Jurkat, Clone E6-1 (cell line): ENCODE measurements around the gene IDH1.
A peak's percentile ranks its signal among the peaks of the same experiment; 100 is the strongest.
"Not testable (repeated sequence)": the region's sequence is repeated elsewhere in the genome, so short reads cannot be mapped to it uniquely, and the experiment has no call there.

Source experiments
- DNase-seq: peaks from one replicate; pipeline ENCODE4 v3.0.0-alpha.2; 2011; ENCODE audit warnings: low read depth, low spot score
- H3K4me3 ChIP-seq: 2 replicates; pipeline ENCODE4 v1.5.1; 2011; ENCODE audit warnings: mild to moderate bottlenecking, low read length, control low read depth, moderate library complexity

Gene IDH1

DNA sequence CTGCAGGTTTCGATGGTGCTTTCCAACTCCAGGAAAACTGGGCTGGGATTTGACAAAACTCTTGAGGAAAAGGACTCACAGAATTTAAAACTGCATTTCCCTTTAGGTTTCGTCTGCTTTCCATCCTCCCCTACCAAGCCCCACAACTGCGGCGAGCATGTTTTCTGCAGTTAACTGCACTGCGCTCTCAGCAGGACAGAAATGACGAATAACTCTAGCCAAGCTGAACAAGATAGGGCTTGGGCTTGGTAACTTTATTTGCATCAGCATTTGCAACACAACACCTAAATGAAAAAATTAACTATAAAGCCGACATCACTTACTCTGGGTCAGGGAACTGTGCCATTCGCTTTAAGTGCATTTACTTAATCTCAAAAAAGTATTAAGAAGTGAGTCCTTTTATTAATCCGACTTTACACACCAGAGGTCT is 10.5 kb upstream of the IDH1 start:
- DNase-seq: peak; percentile 69
- peak overlapping the region; percentile 82 for H3K4me3 ChIP-seq

DNA sequence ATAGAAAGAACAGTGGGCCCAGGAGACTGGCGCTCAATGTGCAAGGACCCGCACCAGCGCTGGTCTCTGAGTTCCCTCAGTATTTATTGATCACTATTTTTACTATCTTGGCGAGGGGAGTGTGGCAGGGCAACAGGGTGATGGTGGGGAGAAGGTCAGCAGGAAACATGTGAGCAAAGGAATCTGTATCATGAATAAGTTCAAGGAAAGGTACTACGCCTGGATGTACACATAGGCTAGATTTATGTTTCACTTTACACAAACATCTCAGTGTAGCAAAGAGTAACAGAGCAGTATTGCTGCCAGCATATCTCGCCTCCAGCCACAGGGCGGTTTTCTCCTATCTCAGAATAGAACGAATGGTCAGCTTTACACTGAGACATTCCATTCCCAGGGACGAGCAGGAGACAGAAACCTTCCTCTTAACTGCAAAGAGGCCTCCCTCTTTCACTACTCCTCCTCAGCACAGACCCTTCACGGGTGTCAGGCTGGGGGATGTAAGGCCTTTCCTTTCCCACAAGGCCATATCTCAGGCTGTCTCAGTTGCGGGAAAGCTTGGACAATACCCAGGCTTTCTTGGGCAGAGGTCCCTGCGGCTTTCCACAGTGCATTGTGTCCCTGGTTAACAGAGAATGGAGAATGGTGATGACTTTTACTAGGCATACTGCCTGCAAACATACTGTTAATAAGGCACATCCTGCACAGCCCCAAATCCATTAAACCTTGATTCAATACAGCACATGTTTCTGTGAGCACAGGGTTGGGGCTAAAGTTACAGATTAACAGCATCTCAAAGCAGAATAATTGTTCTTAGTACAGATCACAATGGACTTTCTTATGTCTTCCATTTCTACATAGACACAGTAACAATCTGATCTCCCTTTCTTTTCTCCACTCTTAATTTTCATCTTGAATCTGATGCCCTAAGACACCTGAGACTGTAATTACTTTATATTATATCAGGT is 2.3 kb upstream of the IDH1 start:
- not testable (repeated sequence) for H3K4me3 ChIP-seq

GRCh38 chr2:208256192-208256782 is 1.4 kb upstream of the IDH1 start:
- peak; percentile 49 for DNase-seq
- no peak overlapping the region for H3K4me3 ChIP-seq

More for the DNA sequence above, 2.3 kb upstream of the IDH1 start:
- DNase-seq: not testable (repeated sequence)

DNA sequence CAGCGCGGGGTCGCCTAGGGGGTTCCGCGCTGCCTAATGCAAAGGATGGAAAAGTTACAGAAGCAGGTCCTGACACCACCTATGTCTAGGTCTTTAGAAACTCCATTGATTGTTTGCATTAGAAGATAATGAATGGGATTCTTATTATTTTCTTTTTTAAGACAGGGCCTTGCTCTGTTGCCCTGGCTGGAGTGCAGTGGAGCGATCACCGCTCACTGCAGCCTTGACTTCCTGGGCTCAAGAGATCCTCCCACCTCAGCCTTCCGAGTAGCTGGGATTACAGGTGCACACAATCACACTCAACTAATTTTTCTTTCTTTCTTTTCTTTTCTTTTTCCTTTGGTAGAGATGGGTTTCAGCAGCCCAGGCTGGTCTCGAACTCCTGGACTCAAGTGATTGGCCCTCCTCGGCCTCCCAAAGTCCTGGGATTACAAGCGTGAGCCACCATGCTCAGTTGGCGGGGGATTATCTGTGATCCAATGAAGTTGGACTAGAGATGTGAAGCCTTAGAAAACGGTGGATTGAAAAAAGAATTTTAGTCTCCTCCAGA is 761 bp upstream of the IDH1 start:
- peak overlapping the region; percentile 98 for H3K4me3 ChIP-seq
- DNase-seq: no peak

GRCh38 chr2:208254118-208254870 is 577 bp downstream of the IDH1 start:
- peak overlapping the region; percentile 98 for H3K4me3 ChIP-seq
- peak; percentile 84 for DNase-seq

- peak overlapping the region; percentile 98 for H3K4me3 ChIP-seq
- no peak for DNase-seq
These were observed 1.2 kb downstream of the IDH1 start for GRCh38 chr2:208253600-208254117.

GRCh38 chr2:208252716-208253492 is 2.0 kb downstream of the IDH1 start:
- DNase-seq: no peak
- no peak overlapping the region for H3K4me3 ChIP-seq

GRCh38 chr2:208251098-208251497 is 3.8 kb downstream of the IDH1 start:
- DNase-seq: no peak
- no peak overlapping the region for H3K4me3 ChIP-seq

DNA sequence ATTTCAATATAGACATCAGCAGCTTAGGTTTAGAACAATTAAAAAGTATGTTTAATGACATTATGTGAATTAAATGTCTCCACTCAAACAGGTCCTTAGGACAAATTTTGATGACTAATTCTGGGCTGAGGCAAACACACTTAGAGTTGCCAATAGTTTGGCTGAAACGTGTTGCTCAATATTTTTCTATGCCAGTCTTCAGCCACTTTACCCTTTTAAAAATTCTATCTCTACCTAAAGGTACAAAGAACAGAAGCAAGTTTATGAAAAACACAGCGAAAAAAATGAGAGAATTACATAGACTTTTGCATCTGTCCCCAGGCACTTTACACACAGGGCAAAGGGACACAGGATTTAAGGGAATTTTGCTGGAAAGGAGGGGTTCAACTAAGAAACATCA is 4.5 kb downstream of the IDH1 start:
- no peak overlapping the region for H3K4me3 ChIP-seq
- DNase-seq: no peak

DNA sequence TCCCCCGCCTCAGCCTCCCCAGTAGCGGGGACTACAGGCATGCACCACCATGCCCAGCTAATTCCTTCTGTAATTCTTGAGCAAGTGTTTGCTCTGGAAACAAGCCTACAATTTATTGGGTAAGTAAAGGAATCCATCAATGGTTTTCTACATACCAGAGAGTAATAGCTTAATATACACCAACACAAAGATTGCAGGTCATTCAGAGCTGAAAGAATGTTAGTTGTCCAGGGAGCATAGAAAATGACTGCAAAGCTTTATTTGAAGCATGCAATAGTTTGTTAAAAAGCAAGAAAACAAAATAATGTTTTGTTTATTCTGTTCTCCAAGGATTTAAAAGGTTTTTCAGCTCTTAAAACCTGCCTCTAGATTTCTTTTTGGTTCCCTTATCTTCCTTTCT is 5.6 kb downstream of the IDH1 start:
- H3K4me3 ChIP-seq: no peak overlapping the region
- DNase-seq: no peak

DNA sequence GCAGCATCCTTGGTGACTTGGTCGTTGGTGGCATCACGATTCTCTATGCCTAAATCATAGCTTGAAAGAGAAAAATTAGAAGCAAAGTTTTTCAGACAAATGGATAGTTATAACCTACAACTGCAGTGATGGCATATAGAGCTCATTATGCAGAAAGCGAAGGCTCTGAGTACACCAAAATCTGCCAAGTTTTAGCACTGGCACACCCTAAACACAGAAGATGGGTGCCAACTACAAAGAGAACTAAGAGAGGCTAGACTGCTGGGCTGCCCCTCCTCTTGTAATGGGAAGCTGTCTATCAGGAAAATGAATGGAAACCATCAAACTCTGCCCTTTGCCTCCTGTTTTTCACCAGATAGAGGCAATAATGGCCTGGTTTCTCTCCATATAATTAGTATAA is 6.3 kb downstream of the IDH1 start:
- DNase-seq: no peak
- H3K4me3 ChIP-seq: no peak overlapping the region

DNA sequence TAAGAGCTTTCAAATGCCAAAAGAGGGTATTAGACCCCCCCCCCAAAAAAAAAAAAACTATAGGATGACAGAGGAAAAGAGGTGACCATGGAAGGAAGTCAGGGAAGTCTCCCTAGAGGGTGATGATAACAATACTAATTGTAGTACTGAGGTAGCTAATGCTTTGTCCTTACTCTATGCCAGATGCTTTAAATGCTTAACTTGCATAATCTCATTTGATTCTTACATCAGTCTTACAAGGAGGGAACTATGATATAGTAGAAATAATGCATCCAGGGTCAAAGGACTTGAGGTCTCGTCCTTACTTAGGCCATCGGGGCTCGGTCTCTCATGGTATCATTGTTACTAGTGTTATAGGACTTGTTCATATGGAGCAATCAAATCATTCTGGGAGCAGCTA is 9.1 kb downstream of the IDH1 start:
- no peak for DNase-seq
- H3K4me3 ChIP-seq: no peak overlapping the region

GRCh38 chr2:208244422-208244821 is 10.4 kb downstream of the IDH1 start:
- H3K4me3 ChIP-seq: no peak overlapping the region
- no peak for DNase-seq

- DNase-seq: no peak
- no peak overlapping the region for H3K4me3 ChIP-seq
These were observed 14.2 kb downstream of the IDH1 start for GRCh38 chr2:208240619-208241209.

DNA sequence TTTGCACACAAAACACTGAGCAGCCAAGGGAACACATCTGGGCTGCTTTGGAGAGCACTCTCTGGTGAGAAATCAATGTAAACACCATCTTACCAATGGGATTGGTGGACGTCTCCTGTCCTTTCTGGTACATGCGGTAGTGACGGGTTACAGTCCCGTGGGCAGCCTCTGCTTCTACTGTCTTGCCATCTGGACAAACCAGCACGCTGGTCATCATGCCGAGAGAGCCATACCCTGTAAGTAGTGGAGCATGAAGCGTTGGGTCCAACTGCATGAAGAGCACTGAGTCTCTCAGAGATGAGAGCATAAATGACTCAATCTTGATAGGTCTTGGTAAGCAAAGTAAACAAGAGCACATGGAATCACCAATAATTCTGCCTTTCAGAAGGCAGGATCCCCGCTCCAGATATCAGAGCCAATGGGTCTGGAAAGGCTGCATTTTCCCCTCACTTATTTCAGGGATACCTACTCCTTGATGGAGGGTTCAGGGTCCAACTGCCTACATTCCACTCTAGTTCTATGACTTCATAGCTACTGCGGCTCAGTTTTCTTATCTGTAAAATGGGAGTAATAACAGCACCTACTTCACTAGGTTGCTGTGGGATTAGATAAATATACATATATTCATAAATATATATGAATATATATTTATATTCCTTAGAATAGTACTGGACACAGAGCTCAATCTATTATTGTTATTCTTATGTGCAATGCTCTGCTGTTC is 14.9 kb downstream of the IDH1 start:
- DNase-seq: no peak

GRCh38 chr2:208235860-208236259 is 19.0 kb downstream of the IDH1 start:
- no peak overlapping the region for H3K4me3 ChIP-seq
- no peak for DNase-seq

More for the DNA sequence above, 14.9 kb downstream of the IDH1 start:
- H3K4me3 ChIP-seq: no peak overlapping the region

GRCh38 chr2:208234786-208235185 is 20.1 kb downstream of the IDH1 start:
- no peak for DNase-seq
- H3K4me3 ChIP-seq: no peak overlapping the region

GRCh38 chr2:208228476-208228875 is 26.4 kb downstream of the IDH1 start:
- no peak overlapping the region for H3K4me3 ChIP-seq
- DNase-seq: no peak
